RWPE2 (cell line): ENCODE results near the gene TMEM191C.

Source experiments
- ATAC-seq: fragments of 200-7000 bp; cut with Tn5 transposase; 3 replicates; pipeline ENCODE4 v1.9.1; 2021; ENCODE audit warnings: low read depth
- DNase-seq: peaks from one replicate; pipeline ENCODE4 v3.0.0-alpha.2; 2020; ENCODE audit warnings: low spot score
- H3K27ac ChIP-seq: fragments of 450-650 bp; 2 replicates; pipeline ENCODE4 v1.5.1; 2017; ENCODE audit warnings: mild to moderate bottlenecking; ENCODE audit not compliant: poor library complexity, severe bottlenecking
- H3K27me3 ChIP-seq: fragments of 250-450 bp; sonication (Bioruptor Pico); 2 replicates; pipeline ENCODE4 v1.5.1; 2021; ENCODE audit warnings: mild to moderate bottlenecking, moderate library complexity; ENCODE audit not compliant: insufficient read depth, poor library complexity, severe bottlenecking
- H3K36me3 ChIP-seq: fragments of 250-450 bp; sonication (Bioruptor Pico); 2 replicates; pipeline ENCODE4 v1.5.1; 2020; ENCODE audit warnings: low read depth, mild to moderate bottlenecking, moderate library complexity
- H3K4me1 ChIP-seq: fragments of 250-450 bp; sonication (Bioruptor Pico); 2 replicates; pipeline ENCODE4 v1.5.1; 2021; ENCODE audit warnings: mild to moderate bottlenecking, moderate library complexity; ENCODE audit not compliant: insufficient read depth, poor library complexity, severe bottlenecking
- H3K4me3 ChIP-seq: fragments of 250-450 bp; sonication (Bioruptor Pico); 2 replicates; pipeline ENCODE4 v1.5.1; 2021; ENCODE audit warnings: mild to moderate bottlenecking, moderate library complexity; ENCODE audit not compliant: severe bottlenecking
- H3K9me3 ChIP-seq: fragments of 250-450 bp; sonication (Bioruptor Pico); 2 replicates; pipeline ENCODE4 v1.5.1; 2021; ENCODE audit warnings: mild to moderate bottlenecking, moderate library complexity; ENCODE audit not compliant: severe bottlenecking
- TF ChIP-seq, protein P1 (sequence below): fragments of 450-650 bp; IDR thresholded peaks from one replicate; pipeline ENCODE4 v1.5.1; 2017; ENCODE audit warnings: mild to moderate bottlenecking, moderate library complexity; ENCODE audit not compliant: poor library complexity, severe bottlenecking

TMEM191C gene

DNA sequence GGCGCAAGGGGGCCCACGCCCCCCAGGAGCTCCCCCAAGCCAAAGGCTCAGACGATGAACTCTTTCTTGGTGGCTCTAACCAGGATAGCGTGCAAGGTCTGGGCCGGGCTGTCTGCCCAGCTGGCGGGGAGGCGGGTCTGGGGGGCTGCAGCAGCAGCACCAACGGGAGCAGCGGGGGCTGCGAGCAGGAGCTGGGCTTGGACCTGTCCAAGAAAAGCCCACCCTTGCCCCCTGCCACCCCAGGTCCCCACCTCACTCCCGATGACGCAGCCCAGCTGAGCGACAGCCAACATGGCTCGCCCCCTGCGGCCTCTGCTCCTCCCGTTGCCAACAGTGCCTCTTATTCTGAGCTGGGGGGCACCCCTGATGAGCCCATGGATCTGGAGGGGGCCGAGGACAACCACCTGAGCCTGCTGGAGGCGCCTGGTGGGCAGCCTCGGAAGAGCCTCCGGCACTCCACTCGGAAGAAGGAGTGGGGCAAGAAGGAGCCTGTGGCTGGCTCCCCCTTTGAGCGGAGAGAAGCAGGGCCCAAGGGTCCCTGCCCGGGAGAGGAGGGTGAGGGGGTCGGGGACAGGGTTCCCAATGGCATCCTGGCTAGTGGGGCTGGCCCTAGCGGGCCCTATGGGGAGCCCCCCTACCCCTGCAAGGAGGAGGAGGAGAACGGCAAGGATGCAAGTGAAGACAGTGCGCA is 21.6 kb upstream of the TMEM191C start:
- ATAC-seq, result no peak
- H3K36me3 ChIP-seq, result no peaks in the 10 kb centered on the region
- no peaks in the 10 kb centered on the region for H3K4me1 ChIP-seq

DNA sequence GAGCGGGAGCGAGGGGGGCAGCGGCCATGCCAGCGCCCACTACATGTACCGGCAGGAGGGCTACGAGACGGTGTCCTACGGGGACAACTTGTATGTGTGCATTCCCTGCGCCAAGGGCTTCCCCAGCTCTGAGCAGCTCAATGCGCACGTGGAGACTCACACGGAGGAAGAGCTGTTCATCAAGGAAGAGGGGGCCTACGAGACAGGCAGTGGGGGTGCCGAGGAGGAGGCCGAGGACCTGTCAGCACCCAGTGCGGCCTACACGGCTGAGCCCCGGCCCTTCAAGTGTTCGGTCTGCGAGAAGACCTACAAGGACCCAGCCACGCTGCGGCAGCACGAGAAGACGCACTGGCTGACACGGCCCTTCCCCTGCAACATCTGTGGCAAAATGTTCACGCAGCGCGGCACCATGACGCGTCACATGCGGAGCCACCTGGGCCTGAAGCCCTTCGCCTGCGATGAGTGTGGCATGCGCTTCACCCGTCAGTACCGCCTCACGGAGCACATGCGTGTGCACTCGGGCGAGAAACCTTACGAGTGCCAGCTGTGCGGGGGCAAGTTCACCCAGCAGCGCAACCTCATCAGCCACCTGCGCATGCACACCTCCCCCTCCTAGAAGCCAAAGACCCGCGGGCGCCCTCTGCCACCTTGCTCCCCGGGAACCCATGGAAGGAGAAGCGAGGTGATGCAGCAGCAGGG is 20.9 kb upstream of the TMEM191C start:
- ATAC-seq, result no peak
- H3K9me3 ChIP-seq, result no peaks in the 10 kb centered on the region

More for the DNA sequence above, 21.6 kb upstream of the TMEM191C start:
- Histone ChIP-seq H3K27ac (no peak overlapping the region), H3K4me3 (no peak overlapping the region), H3K9me3 (no peaks in the 10 kb centered on the region), H3K27me3 (no peaks in the 10 kb centered on the region)
- TF ChIP-seq, protein P1, sequence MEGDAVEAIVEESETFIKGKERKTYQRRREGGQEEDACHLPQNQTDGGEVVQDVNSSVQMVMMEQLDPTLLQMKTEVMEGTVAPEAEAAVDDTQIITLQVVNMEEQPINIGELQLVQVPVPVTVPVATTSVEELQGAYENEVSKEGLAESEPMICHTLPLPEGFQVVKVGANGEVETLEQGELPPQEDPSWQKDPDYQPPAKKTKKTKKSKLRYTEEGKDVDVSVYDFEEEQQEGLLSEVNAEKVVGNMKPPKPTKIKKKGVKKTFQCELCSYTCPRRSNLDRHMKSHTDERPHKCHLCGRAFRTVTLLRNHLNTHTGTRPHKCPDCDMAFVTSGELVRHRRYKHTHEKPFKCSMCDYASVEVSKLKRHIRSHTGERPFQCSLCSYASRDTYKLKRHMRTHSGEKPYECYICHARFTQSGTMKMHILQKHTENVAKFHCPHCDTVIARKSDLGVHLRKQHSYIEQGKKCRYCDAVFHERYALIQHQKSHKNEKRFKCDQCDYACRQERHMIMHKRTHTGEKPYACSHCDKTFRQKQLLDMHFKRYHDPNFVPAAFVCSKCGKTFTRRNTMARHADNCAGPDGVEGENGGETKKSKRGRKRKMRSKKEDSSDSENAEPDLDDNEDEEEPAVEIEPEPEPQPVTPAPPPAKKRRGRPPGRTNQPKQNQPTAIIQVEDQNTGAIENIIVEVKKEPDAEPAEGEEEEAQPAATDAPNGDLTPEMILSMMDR, result no peak
- peak; percentile 45 for DNase-seq

DNA sequence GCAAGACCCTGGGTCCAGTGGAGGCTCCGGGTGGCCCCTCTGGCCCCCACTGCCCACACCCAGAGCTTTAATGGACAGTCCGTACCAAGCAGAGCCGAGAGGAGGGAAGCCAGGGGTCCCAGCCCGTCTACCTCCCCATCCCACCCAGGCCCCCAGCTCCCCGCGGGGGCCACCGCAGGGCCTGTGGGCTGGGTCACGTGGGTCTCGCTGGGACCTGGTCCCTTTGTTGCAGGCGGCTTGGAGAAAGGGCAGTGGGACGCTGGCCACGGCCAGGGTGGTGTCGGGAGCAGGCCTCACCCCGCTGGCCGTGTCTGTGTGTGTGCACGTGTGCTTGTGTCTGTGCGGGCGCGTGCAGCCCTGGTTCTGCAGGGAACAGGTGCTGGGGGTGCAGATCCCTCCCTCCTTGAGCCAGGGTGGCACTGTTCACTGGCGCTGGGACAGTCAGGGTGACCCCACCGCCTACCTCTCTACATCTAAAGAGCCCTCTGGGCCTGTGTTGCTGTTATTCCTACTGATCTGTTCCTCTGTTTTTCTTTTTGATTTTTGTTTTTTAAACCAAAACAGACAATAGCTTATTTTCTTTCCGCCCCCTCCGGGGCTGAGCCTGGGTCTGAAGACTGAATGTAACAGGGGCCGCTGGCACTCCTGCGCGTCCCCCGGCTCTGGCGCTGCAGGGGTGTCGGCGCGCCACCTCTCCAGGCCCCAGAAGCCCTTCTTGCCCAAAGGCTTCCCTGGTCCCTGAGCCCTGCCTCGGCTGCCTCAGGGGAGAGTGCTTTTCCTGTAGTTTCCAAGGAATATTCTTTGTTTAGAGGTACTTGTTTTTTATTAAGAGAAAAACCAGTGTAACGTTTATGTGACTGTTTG is 20.1 kb upstream of the TMEM191C start:
- Histone ChIP-seq H3K4me3 (no peak overlapping the region), H3K27me3 (no peaks in the 10 kb centered on the region), H3K4me1 (no peaks in the 10 kb centered on the region), H3K27ac (no peak overlapping the region), H3K36me3 (no peaks in the 10 kb centered on the region), H3K9me3 (no peaks in the 10 kb centered on the region)
- DNase-seq (peak; percentile 59), ATAC-seq (no peak)
- TF ChIP-seq, protein P1, result no peak

More for the DNA sequence above, 20.9 kb upstream of the TMEM191C start:
- TF ChIP-seq, protein P1, result no peak
- no peaks in the 10 kb centered on the region for H3K4me1 ChIP-seq
- no peaks in the 10 kb centered on the region for H3K27me3 ChIP-seq
- no peak overlapping the region for H3K4me3 ChIP-seq
- H3K27ac ChIP-seq, result no peak overlapping the region
- H3K36me3 ChIP-seq, result no peaks in the 10 kb centered on the region
- peak; percentile 55 for DNase-seq

DNA sequence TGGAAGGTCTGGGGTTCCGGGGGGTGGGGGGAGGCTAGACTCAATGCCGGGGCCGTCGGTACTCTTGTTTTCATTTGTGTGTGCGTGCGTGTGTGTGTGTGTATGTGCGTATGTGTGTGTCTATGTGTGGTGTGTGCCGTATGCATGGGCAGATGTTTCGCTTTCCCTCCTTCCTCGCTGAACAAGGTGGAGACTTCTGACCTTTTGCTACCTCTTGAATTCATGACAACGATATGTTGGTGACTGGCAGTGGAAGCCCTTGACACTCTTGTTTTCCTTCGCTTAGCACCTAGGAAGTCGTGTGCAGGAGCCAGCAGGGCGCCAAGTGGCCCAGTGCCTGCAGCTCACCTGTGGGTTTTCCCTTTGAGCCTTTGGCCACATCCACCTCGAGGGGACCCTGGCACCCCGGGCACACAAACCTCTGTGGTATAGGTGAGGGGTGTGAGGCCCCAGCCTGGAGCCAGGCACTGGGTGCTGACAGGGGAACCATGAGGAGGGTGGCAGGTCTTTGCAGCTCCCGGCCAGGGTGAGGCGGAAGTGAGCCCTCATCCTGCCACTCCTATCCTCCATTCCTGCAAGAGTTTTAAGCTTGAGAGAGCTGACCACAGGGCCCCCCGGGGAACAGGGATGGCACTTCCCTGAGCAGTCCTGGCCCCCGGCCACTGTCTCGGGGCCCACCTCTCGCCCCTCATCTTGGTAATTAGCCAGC is 19.3 kb upstream of the TMEM191C start:
- TF ChIP-seq, protein P1, result no peak
- H3K9me3 ChIP-seq, result no peaks in the 10 kb centered on the region
- peak; percentile 33 for DNase-seq
- no peaks in the 10 kb centered on the region for H3K4me1 ChIP-seq
- no peaks in the 10 kb centered on the region for H3K27me3 ChIP-seq
- H3K27ac ChIP-seq, result no peak overlapping the region
- no peaks in the 10 kb centered on the region for H3K36me3 ChIP-seq
- no peak for ATAC-seq
- H3K4me3 ChIP-seq, result no peak overlapping the region
